Activated T-helper 17 cell treated with anti-CD3 and anti-CD28 coated beads, Interleukin-2, amount 50 U/mL, for 72 hours (primary cell): ENCODE data around the gene SLC9A9. TPM values are rescaled to one million over a fixed set of nuclear protein-coding genes. Genes with fewer than 3 reads are reported as not detected.
A peak's percentile ranks its signal among the peaks of the same experiment; 100 is the strongest.

ENCODE experiments used
- ATAC-seq: fragments of 150-1000 bp; cut with Tn5 transposase; replicated peaks from 2 replicates; pipeline ENCODE4 v1.10.0; 2021; ENCODE audit warnings: mild to moderate bottlenecking, moderate library complexity
- H3K27ac Mint-ChIP-seq: one replicate; pipeline ENCODE4 v1.8.0; 2022; ENCODE audit warnings: mixed read lengths
- H3K27me3 Mint-ChIP-seq: one replicate; pipeline ENCODE4 v1.8.0; 2022; ENCODE audit warnings: mixed read lengths
- H3K36me3 Mint-ChIP-seq: one replicate; pipeline ENCODE4 v1.8.0; 2022; ENCODE audit warnings: low read depth, mild to moderate bottlenecking, mixed read lengths
- H3K4me1 Mint-ChIP-seq: one replicate; pipeline ENCODE4 v1.8.0; 2022; ENCODE audit warnings: mixed read lengths
- H3K4me3 Mint-ChIP-seq: one replicate; pipeline ENCODE4 v1.8.0; 2022; ENCODE audit warnings: mild to moderate bottlenecking, mixed read lengths
- H3K9me3 Mint-ChIP-seq: one replicate; pipeline ENCODE4 v1.8.0; 2022; ENCODE audit warnings: mixed read lengths
- total RNA-seq, 2 donors: library from RNA; stranded (reverse); gene quantifications; one replicate each; pipeline ENCODE4 v1.2.3, GENCODE V29; 2022

The SLC9A9 gene
- total RNA-seq, 2 donors from 2014 or later, result 4.0 to 15.2 TPM

GRCh38 chr3:143775459-143775858, 72.8 kb downstream of the SLC9A9 start:
- Mint-ChIP-seq H3K4me3 (no peak overlapping the region), H3K9me3 (no peaks in the 10 kb centered on the region), H3K4me1 (no peaks in the 10 kb centered on the region), H3K36me3 (no peaks in the 10 kb centered on the region), H3K27ac (no peak overlapping the region), H3K27me3 (no peaks in the 10 kb centered on the region)
- ATAC-seq, result peak; percentile 82

DNA sequence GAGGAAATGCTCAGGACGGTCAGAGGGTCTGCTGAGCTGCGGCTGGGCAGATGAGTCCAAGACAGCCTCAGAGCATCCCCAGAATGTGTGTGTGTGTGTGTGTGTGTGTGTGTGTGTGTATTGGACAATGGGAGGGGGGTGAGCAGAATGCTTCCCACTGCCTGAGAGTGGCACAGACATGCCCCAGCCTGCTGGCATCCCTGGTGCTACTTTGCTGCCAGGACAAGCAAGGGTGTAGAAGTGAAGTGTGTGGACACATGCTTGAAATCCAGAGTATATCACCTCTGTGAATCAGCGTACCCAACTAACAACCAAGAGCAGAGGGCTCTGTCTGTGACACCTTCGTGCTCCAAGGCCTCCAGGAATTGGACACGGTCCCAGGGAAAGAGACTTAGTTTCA, 76.3 kb downstream of the SLC9A9 start:
- Mint-ChIP-seq H3K4me1 (no peaks in the 10 kb centered on the region), H3K27me3 (no peaks in the 10 kb centered on the region), H3K36me3 (no peaks in the 10 kb centered on the region), H3K9me3 (no peaks in the 10 kb centered on the region), H3K4me3 (no peak overlapping the region), H3K27ac (no peak overlapping the region)
- no peak for ATAC-seq

DNA sequence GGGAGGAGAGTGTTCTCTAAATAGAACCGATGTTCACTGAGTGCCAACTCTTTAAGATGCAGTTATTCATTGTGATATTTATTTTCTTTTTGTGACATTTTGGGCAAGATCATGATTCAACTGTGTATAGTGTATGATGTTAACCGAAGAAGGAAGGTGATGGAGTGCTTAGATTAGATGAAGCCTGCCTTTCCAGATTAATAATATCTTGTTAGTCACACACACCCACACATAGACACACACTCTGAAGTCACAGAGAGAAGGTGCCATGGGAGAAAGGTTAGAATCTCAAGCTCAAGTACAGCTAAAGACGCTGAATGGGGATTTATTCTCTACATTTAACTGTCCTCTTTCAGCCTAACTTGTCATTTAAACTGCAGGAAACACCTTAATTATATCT, 77.0 kb downstream of the SLC9A9 start:
- no peaks in the 10 kb centered on the region for H3K9me3 Mint-ChIP-seq
- no peaks in the 10 kb centered on the region for H3K27me3 Mint-ChIP-seq
- no peak overlapping the region for H3K4me3 Mint-ChIP-seq
- H3K36me3 Mint-ChIP-seq, result no peaks in the 10 kb centered on the region
- peak; percentile 91 for ATAC-seq
- H3K27ac Mint-ChIP-seq, result no peak overlapping the region
- no peaks in the 10 kb centered on the region for H3K4me1 Mint-ChIP-seq

GRCh38 chr3:143770391-143770790, 77.9 kb downstream of the SLC9A9 start:
- no peak overlapping the region for H3K4me3 Mint-ChIP-seq
- no peaks in the 10 kb centered on the region for H3K36me3 Mint-ChIP-seq
- no peaks in the 10 kb centered on the region for H3K27me3 Mint-ChIP-seq
- no peak for ATAC-seq
- no peaks in the 10 kb centered on the region for H3K4me1 Mint-ChIP-seq
- no peaks in the 10 kb centered on the region for H3K9me3 Mint-ChIP-seq
- no peak overlapping the region for H3K27ac Mint-ChIP-seq

DNA sequence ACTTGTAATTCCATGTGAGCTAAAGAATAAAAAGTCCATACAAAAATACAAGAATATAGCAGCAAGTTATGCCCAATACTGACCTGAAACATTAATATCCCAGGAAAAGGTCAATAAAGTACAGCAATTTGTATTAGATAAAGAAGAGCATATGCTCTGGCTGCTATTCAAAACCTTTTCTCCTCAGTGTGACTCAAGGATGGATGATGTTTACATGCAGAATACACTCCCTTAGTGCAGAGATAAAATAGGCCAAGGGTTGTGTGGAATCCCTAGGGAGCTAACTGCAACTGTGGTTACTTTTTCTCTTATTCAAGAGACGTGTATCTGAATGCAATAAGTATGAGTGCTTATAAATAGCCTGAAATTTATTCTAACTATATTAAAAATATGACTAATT, 78.7 kb downstream of the SLC9A9 start:
- Mint-ChIP-seq H3K4me1 (peaks cover 6% of the 10 kb centered on the region), H3K27ac (no peak overlapping the region), H3K4me3 (no peak overlapping the region), H3K9me3 (no peaks in the 10 kb centered on the region), H3K27me3 (no peaks in the 10 kb centered on the region), H3K36me3 (no peaks in the 10 kb centered on the region)
- ATAC-seq, result no peak

DNA sequence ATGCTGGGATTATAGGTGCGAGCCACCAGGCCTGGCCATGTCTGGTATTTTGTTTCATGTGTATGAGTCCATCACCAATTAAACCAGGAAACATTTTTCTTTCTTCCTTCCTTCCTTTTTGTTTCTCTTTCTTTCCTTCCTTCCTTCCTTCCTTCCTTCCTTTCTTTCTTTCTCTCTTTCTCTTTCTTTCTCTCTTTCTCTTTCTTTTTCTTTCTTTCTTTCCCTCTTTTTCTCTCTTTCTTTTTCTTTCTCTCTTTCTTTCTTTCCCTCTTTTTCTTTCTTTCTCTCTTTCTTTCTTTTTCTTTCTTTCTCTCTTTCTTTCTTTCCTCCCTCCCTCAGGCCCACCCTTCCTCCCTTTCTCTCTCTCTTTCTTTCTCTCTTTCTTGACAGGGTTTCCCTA, 83.4 kb downstream of the SLC9A9 start:
- Mint-ChIP-seq H3K27me3 (no peaks in the 10 kb centered on the region), H3K9me3 (no peaks in the 10 kb centered on the region), H3K27ac (peak overlapping the region; percentile 58), H3K4me1 (peaks cover 6% of the 10 kb centered on the region), H3K4me3 (no peak overlapping the region), H3K36me3 (no peaks in the 10 kb centered on the region)
- ATAC-seq, result no peak

DNA sequence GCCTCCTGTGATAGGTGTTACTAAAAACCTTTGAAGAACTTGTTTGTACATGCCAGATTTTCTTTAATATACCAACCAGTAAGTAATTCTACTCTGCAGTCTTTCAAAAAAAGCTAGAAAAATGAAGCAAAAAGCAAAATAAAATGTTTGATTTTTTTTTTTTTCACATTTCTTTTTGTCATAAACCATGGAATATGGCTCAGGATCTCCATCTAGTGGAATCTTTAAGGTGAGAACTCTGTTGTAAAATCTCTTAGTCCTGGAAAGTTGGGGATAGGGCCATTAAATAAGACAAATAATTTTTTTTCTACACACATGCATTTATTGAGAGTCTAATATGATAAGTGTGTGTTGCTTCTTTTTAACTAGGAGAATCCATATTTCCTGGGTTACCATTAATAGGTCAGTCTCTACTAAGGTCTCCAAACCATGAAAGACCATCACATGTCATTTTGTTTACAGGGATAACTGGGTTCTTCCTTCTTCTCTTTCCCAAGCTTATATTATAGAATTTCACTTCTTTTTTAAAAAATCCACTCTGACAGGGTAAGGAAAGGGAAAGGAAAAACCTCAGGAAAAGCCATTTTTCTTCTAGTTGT, 84.6 kb downstream of the SLC9A9 start:
- ATAC-seq, result no peak
- peaks cover 6% of the 10 kb centered on the region for H3K4me1 Mint-ChIP-seq
- no peaks in the 10 kb centered on the region for H3K27me3 Mint-ChIP-seq
- H3K9me3 Mint-ChIP-seq, result no peaks in the 10 kb centered on the region
- no peak overlapping the region for H3K4me3 Mint-ChIP-seq
- no peak overlapping the region for H3K27ac Mint-ChIP-seq
- H3K36me3 Mint-ChIP-seq, result no peaks in the 10 kb centered on the region

- Mint-ChIP-seq H3K27ac (no peak overlapping the region), H3K9me3 (no peaks in the 10 kb centered on the region)
These were observed 90.6 kb downstream of the SLC9A9 start for GRCh38 chr3:143757691-143758090.

GRCh38 chr3:143755978-143756377, 92.3 kb downstream of the SLC9A9 start:
- Mint-ChIP-seq H3K27me3 (no peaks in the 10 kb centered on the region), H3K9me3 (no peaks in the 10 kb centered on the region), H3K36me3 (no peaks in the 10 kb centered on the region), H3K4me3 (no peak overlapping the region), H3K27ac (no peak overlapping the region), H3K4me1 (peaks cover 27% of the 10 kb centered on the region)
- ATAC-seq, result peak; percentile 47

More at GRCh38 chr3:143757691-143758090, 90.6 kb downstream of the SLC9A9 start:
- Mint-ChIP-seq H3K4me1 (peaks cover 16% of the 10 kb centered on the region), H3K27me3 (no peaks in the 10 kb centered on the region), H3K4me3 (no peak overlapping the region), H3K36me3 (no peaks in the 10 kb centered on the region)
- ATAC-seq, result no peak

DNA sequence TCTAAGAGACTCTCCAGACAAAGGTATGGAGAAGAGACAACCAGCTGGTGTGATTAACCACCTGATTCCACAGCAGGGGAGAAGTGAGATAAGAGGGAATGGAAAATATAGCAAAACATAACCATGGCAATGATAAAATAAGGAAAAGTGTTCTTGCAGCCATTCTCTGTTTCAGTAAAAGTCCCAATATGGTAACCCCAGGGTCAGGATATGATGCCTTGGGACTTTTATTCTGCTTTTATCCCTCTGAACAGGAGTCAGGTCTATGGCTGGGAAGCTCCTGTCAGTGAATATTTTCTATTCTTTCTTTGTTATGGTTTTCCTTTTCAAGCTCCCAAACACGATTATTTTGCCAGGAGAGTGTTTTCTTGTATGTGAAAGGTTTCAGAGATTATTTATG, 94.2 kb downstream of the SLC9A9 start:
- peaks cover 27% of the 10 kb centered on the region for H3K4me1 Mint-ChIP-seq
- no peaks in the 10 kb centered on the region for H3K27me3 Mint-ChIP-seq
- H3K36me3 Mint-ChIP-seq, result no peaks in the 10 kb centered on the region
- H3K4me3 Mint-ChIP-seq, result no peak overlapping the region
- ATAC-seq, result no peak
- no peaks in the 10 kb centered on the region for H3K9me3 Mint-ChIP-seq
- no peak overlapping the region for H3K27ac Mint-ChIP-seq

- Mint-ChIP-seq H3K27me3 (no peaks in the 10 kb centered on the region), H3K9me3 (no peaks in the 10 kb centered on the region), H3K36me3 (no peaks in the 10 kb centered on the region), H3K4me1 (peaks cover 25% of the 10 kb centered on the region), H3K4me3 (peak overlapping the region; percentile 68), H3K27ac (peak overlapping the region; percentile 55)
- no peak for ATAC-seq
These were observed 94.8 kb downstream of the SLC9A9 start for GRCh38 chr3:143753456-143753855.

GRCh38 chr3:143753006-143753405, 95.3 kb downstream of the SLC9A9 start:
- H3K4me3 Mint-ChIP-seq, result peak overlapping the region; percentile 68

DNA sequence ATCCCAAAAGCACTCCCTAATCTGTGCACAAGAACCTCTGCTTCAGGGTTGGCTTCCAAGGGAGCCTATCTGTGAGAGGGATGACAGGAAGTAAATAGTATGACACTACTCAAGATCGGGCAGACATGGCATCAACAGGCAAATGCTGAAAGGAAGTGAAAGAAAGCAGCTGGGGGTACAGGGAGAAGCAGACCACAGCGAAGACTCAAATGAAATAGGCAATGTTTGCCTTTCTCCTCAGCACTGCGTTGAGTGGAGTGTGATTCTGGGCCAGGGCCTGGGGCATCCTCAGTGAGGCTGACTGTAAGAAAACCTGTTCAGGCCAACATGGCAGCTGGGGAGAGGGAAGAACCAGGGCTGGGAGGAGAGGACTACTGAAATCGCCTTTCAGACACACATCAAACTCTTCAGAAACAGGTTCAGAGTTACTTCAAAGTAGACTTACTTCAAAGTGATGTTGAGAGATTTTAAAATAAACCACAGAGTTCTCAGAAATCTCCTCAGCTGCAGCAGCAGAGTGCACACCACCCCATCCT, 96.6 kb downstream of the SLC9A9 start:
- no peaks in the 10 kb centered on the region for H3K27me3 Mint-ChIP-seq
- peak; percentile 83 for ATAC-seq
- H3K4me1 Mint-ChIP-seq, result peaks cover 21% of the 10 kb centered on the region
- H3K36me3 Mint-ChIP-seq, result no peaks in the 10 kb centered on the region
- H3K9me3 Mint-ChIP-seq, result no peaks in the 10 kb centered on the region
- H3K27ac Mint-ChIP-seq, result peak overlapping the region; percentile 83
- peak overlapping the region; percentile 68 for H3K4me3 Mint-ChIP-seq

More at GRCh38 chr3:143753006-143753405, 95.3 kb downstream of the SLC9A9 start:
- Mint-ChIP-seq H3K27ac (peak overlapping the region; percentile 55), H3K27me3 (no peaks in the 10 kb centered on the region), H3K9me3 (no peaks in the 10 kb centered on the region), H3K4me1 (peaks cover 21% of the 10 kb centered on the region), H3K36me3 (no peaks in the 10 kb centered on the region)
- ATAC-seq, result no peak

DNA sequence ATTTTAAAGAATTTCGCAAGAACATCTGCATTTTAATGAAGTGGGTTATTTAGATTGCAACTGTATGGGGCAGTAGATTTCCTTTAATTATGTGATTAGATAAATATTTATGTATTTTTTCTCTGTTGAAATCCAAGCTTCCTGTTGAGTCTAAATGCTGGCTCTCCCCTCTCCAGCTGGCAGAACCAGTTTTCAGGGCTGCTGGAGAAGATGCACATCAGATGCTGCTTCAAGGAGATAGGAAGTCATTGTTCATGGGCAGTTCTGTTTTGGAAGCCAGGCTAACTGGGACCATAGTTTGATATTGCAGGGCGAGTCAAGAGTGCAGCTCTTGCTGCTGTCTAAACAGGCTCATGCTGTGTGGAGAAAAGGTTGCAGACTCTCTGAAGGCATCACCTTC, 97.4 kb downstream of the SLC9A9 start:
- H3K36me3 Mint-ChIP-seq, result no peaks in the 10 kb centered on the region
- no peaks in the 10 kb centered on the region for H3K9me3 Mint-ChIP-seq
- H3K4me3 Mint-ChIP-seq, result peak overlapping the region; percentile 68
- H3K4me1 Mint-ChIP-seq, result peaks cover 21% of the 10 kb centered on the region
- H3K27me3 Mint-ChIP-seq, result no peaks in the 10 kb centered on the region
- no peak for ATAC-seq
- no peak overlapping the region for H3K27ac Mint-ChIP-seq

- no peak for ATAC-seq
- H3K27ac Mint-ChIP-seq, result no peak overlapping the region
- H3K27me3 Mint-ChIP-seq, result no peaks in the 10 kb centered on the region
- H3K4me1 Mint-ChIP-seq, result peaks cover 21% of the 10 kb centered on the region
- H3K9me3 Mint-ChIP-seq, result no peaks in the 10 kb centered on the region
- H3K36me3 Mint-ChIP-seq, result no peaks in the 10 kb centered on the region
- H3K4me3 Mint-ChIP-seq, result no peak overlapping the region
These were observed 98.3 kb downstream of the SLC9A9 start for GRCh38 chr3:143749926-143750325.
